Kidney (tissue), 14 donors: Measurements from ENCODE around the gene PLEKHF1. TPM values are rescaled to one million over a fixed set of nuclear protein-coding genes. Genes with fewer than 3 reads are reported as not detected.

Source experiments
- DNase-seq, 5 donors: peaks; one replicate each; pipeline ENCODE4 v3.0.0-alpha.2; 2013 to 2020
- FAIRE-seq: peaks from 2 replicates; lab custom pipeline; 2012; peaks lifted over from hg19 to GRCh38; lab: Jason Lieb, UNC
- H3K27ac ChIP-seq, 2 donors: one replicate each; pipeline ENCODE4 v1.7.0; 2013; ENCODE audit warnings: low read depth in 2 of 2, low read length in 2 of 2, inconsistent platforms in 1 of 2
- H3K27me3 ChIP-seq: one replicate; pipeline ENCODE4 v1.7.1; 2013; ENCODE audit warnings: low read length, inconsistent platforms; ENCODE audit not compliant: control insufficient read depth, insufficient read depth
- H3K36me3 ChIP-seq, 3 donors: one replicate each; pipeline versions ENCODE4 v1.7.0 to v1.7.1; 2013; ENCODE audit warnings: low read length in 3 of 3, control low read depth in 1 of 3, inconsistent platforms in 1 of 3; ENCODE audit not compliant: insufficient read depth in 3 of 3, control insufficient read depth in 2 of 3
- H3K4me1 ChIP-seq, 3 donors: one replicate each; pipeline versions ENCODE4 v1.7.0 to v1.7.1; 2013; ENCODE audit warnings: low read length in 3 of 3, inconsistent platforms in 1 of 3, low read depth in 1 of 3; ENCODE audit not compliant: control insufficient read depth in 2 of 3, insufficient read depth in 2 of 3
- H3K4me3 ChIP-seq, 3 donors: one replicate each; pipeline versions ENCODE4 v1.7.0 to v1.8.1; 2013; ENCODE audit warnings: low read length in 3 of 3, control low read depth in 1 of 3, inconsistent platforms in 1 of 3
- H3K9ac ChIP-seq, 3 donors: one replicate each; pipeline versions ENCODE4 v1.7.0 to v1.7.1; 2013; ENCODE audit warnings: low read length in 3 of 3, control low read depth in 1 of 3, inconsistent platforms in 1 of 3
- H3K9me3 ChIP-seq, 3 donors: one replicate each; pipeline versions ENCODE4 v1.7.0 to v1.7.1; 2013; ENCODE audit warnings: low read length in 3 of 3, control low read depth in 1 of 3, inconsistent platforms in 1 of 3; ENCODE audit not compliant: control insufficient read depth in 2 of 3, insufficient read depth in 1 of 3
- intact Hi-C: fragments of 100-400 bp; cut with DNase I; formaldehyde crosslinking; loops from one replicate; pipeline ENCODE4 v1.11.1; 2022
- polyA plus RNA-seq: library from polyadenylated mRNA; stranded (reverse); fragments of 350-450 nt; fragmentation: Illumina TruSeq; extraction: RNeasy Lipid Tissue Mini Kit (QIAGEN cat#74804); gene quantifications from one replicate; pipeline ENCODE4 v1.2.3, GENCODE V29; 2014; ENCODE audit warnings: low read depth, low replicate concordance; ENCODE audit not compliant: insufficient read depth
- total RNA-seq: library from RNA; stranded (reverse); fragmentation: NEBNext Ultra II Directional; extraction: Animal tissue kit (Norgen Biotek cat#: 25700); gene quantifications from one replicate; pipeline ENCODE4 v1.2.1, GENCODE V29; 2021
- TF ChIP-seq, protein P1 (sequence below): IDR thresholded peaks from 3 replicates; pipeline ENCODE4 v1.5.1; 2012; ENCODE audit warnings: mild to moderate bottlenecking, moderate library complexity, borderline replicate concordance; ENCODE audit not compliant: insufficient read depth; ENCODE audit errors: extremely low read depth
- donor health status: control.
- donor health status: control.
- donor health status: control.
- donor health status: control.
- donor health status: control.
- donor health status: DM: yes; HTN: yes; CAD: no.
- donor health status: Normal renal cell carcinoma (clear cell type).

PLEKHF1 gene
- total and polyA plus RNA-seq, 2 donors from 2014 or later, result 7.1 to 11.7 TPM

- Histone ChIP-seq H3K9ac (no peak overlapping the region), H3K27me3 (no peaks in the 10 kb centered on the region), H3K27ac (no peak overlapping the region), H3K4me3 (no peak overlapping the region), H3K9me3 (no peaks in the 10 kb centered on the region), H3K4me1 (no peaks in the 10 kb centered on the region), H3K36me3 (peaks cover 0 to 17% (median 11%) of the 10 kb centered on the region in 3 donors)
- FAIRE-seq, result no peak
- TF ChIP-seq, protein P1, sequence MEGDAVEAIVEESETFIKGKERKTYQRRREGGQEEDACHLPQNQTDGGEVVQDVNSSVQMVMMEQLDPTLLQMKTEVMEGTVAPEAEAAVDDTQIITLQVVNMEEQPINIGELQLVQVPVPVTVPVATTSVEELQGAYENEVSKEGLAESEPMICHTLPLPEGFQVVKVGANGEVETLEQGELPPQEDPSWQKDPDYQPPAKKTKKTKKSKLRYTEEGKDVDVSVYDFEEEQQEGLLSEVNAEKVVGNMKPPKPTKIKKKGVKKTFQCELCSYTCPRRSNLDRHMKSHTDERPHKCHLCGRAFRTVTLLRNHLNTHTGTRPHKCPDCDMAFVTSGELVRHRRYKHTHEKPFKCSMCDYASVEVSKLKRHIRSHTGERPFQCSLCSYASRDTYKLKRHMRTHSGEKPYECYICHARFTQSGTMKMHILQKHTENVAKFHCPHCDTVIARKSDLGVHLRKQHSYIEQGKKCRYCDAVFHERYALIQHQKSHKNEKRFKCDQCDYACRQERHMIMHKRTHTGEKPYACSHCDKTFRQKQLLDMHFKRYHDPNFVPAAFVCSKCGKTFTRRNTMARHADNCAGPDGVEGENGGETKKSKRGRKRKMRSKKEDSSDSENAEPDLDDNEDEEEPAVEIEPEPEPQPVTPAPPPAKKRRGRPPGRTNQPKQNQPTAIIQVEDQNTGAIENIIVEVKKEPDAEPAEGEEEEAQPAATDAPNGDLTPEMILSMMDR, result no peak
- intact Hi-C loops, result loop anchor here (10.0 kb wide), 1 partner anchor 97 kb away; the partner anchor contains the start of gene C19orf12
- DNase-seq, result peak in 2 of 5 donors; percentile 35 to 63
Measured at GRCh38 chr19:29617366-29618266, 47.6 kb upstream of the PLEKHF1 start.

DNA sequence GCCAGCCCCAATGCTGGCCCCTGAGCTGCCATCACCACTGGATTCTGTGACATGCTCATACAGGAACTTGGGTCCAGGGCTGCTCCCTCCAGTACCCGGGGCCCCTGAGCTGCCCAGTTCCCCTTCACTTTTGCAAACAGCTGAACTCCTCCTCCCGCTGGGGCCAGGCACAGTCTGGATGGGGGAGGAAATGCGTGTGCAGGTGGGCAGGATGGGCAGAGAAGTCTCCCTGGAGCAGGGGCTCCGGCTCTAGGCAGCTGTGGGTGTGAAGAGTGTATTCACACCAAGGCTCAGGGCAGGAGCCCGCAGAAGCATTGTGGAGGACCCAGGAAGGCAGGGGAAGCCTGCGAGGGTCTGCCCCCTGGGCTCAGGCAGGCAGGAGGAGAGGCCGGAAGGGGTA lies 46.8 kb upstream of the PLEKHF1 start:
- Histone ChIP-seq H3K9ac (no peak overlapping the region), H3K27ac (no peak overlapping the region), H3K4me3 (no peak overlapping the region), H3K9me3 (no peaks in the 10 kb centered on the region), H3K36me3 (peaks cover 0 to 9% (median 7%) of the 10 kb centered on the region in 3 donors), H3K4me1 (no peaks in the 10 kb centered on the region), H3K27me3 (no peaks in the 10 kb centered on the region)
- intact Hi-C loops, result loop anchor here (10.0 kb wide), 1 partner anchor 96 kb away; the partner anchor contains the start of gene C19orf12
- TF ChIP-seq, protein P1, result no peak
- DNase-seq, result peak in 1 of 5 donors; percentile 54
- no peak for FAIRE-seq

- H3K36me3 ChIP-seq, result peaks cover 0 to 5% (median 5%) of the 10 kb centered on the region in 3 donors
- FAIRE-seq, result no peak
- DNase-seq, result peak in 1 of 5 donors; percentile 16
- TF ChIP-seq, protein P1, result no peak
- no peaks in the 10 kb centered on the region for H3K4me1 ChIP-seq
- no peaks in the 10 kb centered on the region for H3K27me3 ChIP-seq
- no peak overlapping the region for H3K27ac ChIP-seq
- intact Hi-C loops, result loop anchor here (10.0 kb wide), 1 partner anchor 96 kb away; the partner anchor contains the start of gene C19orf12
- no peak overlapping the region for H3K9ac ChIP-seq
- no peak overlapping the region for H3K4me3 ChIP-seq
- H3K9me3 ChIP-seq, result no peaks in the 10 kb centered on the region
Measured at GRCh38 chr19:29618871-29619270, 46.4 kb upstream of the PLEKHF1 start.
